IPS-20b (cell line): ENCODE data around the gene MMP2.

Source experiments
- H3K27ac ChIP-seq: one replicate; pipeline ENCODE4 v1.5.1; 2013; ENCODE audit warnings: low read length
- H3K27me3 ChIP-seq: 2 replicates; pipeline ENCODE4 v1.6.1; 2013; ENCODE audit warnings: mild to moderate bottlenecking, low read length, inconsistent platforms; ENCODE audit not compliant: insufficient read depth
- H3K36me3 ChIP-seq: 2 replicates; pipeline ENCODE4 v1.6.1; 2013; ENCODE audit warnings: low read depth, mild to moderate bottlenecking, inconsistent platforms, low read length, moderate library complexity; ENCODE audit not compliant: insufficient read depth
- H3K4me1 ChIP-seq: 2 replicates; pipeline ENCODE4 v1.6.1; 2013; ENCODE audit warnings: mild to moderate bottlenecking, control low read depth, inconsistent platforms, low read length, moderate library complexity; ENCODE audit not compliant: insufficient read depth
- H3K4me3 ChIP-seq: 2 replicates; pipeline ENCODE4 v1.5.1; 2013; ENCODE audit warnings: mild to moderate bottlenecking, low read length, inconsistent platforms
- H3K9ac ChIP-seq: 2 replicates; pipeline ENCODE4 v1.6.1; 2013; ENCODE audit warnings: low read depth, mild to moderate bottlenecking, inconsistent platforms, low read length, moderate library complexity
- H3K9me3 ChIP-seq: 2 replicates; pipeline ENCODE4 v1.6.1; 2013; ENCODE audit warnings: mild to moderate bottlenecking, low read depth, low read length, inconsistent platforms; ENCODE audit not compliant: insufficient read depth

The MMP2 gene

GRCh38 chr16:55530316-55530856 is 51.4 kb downstream of the MMP2 start:
- Histone ChIP-seq H3K36me3 (no peaks in the 10 kb centered on the region), H3K4me3 (no peak overlapping the region), H3K27me3 (no peaks in the 10 kb centered on the region), H3K9me3 (no peaks in the 10 kb centered on the region), H3K4me1 (no peaks in the 10 kb centered on the region), H3K27ac (no peak overlapping the region), H3K9ac (no peak overlapping the region)

GRCh38 chr16:55532227-55532626 is 53.2 kb downstream of the MMP2 start:
- Histone ChIP-seq H3K36me3 (no peaks in the 10 kb centered on the region), H3K4me1 (no peaks in the 10 kb centered on the region), H3K27ac (no peak overlapping the region), H3K4me3 (no peak overlapping the region), H3K9ac (no peak overlapping the region), H3K9me3 (no peaks in the 10 kb centered on the region), H3K27me3 (no peaks in the 10 kb centered on the region)

GRCh38 chr16:55534756-55535155 is 55.8 kb downstream of the MMP2 start:
- no peaks in the 10 kb centered on the region for H3K9me3 ChIP-seq
- H3K27me3 ChIP-seq, result no peaks in the 10 kb centered on the region
- H3K27ac ChIP-seq, result no peak overlapping the region
- peaks cover 5% of the 10 kb centered on the region; the same call in 1 of the 2 replicates for H3K4me1 ChIP-seq
- no peak overlapping the region for H3K9ac ChIP-seq
- H3K4me3 ChIP-seq, result no peak overlapping the region
- no peaks in the 10 kb centered on the region for H3K36me3 ChIP-seq

- Histone ChIP-seq H3K4me1 (peaks cover 5% of the 10 kb centered on the region; the same call in 1 of the 2 replicates), H3K9ac (no peak overlapping the region), H3K27me3 (no peaks in the 10 kb centered on the region), H3K9me3 (no peaks in the 10 kb centered on the region), H3K27ac (no peak overlapping the region), H3K4me3 (no peak overlapping the region), H3K36me3 (no peaks in the 10 kb centered on the region)
These were observed 60.1 kb downstream of the MMP2 start for GRCh38 chr16:55539049-55539448.

GRCh38 chr16:55539488-55539887 is 60.5 kb downstream of the MMP2 start:
- H3K4me1 ChIP-seq, result peaks cover 5% of the 10 kb centered on the region; the same call in 1 of the 2 replicates
- no peaks in the 10 kb centered on the region for H3K36me3 ChIP-seq
- no peak overlapping the region for H3K4me3 ChIP-seq
- H3K9me3 ChIP-seq, result no peaks in the 10 kb centered on the region
- no peak overlapping the region for H3K27ac ChIP-seq
- H3K27me3 ChIP-seq, result no peaks in the 10 kb centered on the region
- H3K9ac ChIP-seq, result no peak overlapping the region

GRCh38 chr16:55540221-55540620 is 61.2 kb downstream of the MMP2 start:
- Histone ChIP-seq H3K9ac (no peak overlapping the region), H3K9me3 (no peaks in the 10 kb centered on the region), H3K4me3 (no peak overlapping the region), H3K27me3 (no peaks in the 10 kb centered on the region), H3K36me3 (no peaks in the 10 kb centered on the region), H3K4me1 (peaks cover 5% of the 10 kb centered on the region; the same call in 1 of the 2 replicates), H3K27ac (no peak overlapping the region)

GRCh38 chr16:55542459-55543082 is 63.6 kb downstream of the MMP2 start:
- Histone ChIP-seq H3K27me3 (no peaks in the 10 kb centered on the region), H3K9ac (no peak overlapping the region), H3K9me3 (no peaks in the 10 kb centered on the region), H3K36me3 (no peaks in the 10 kb centered on the region), H3K27ac (no peak overlapping the region), H3K4me3 (no peak overlapping the region), H3K4me1 (peaks cover 5% of the 10 kb centered on the region; the same call in 1 of the 2 replicates)

- no peaks in the 10 kb centered on the region for H3K9me3 ChIP-seq
- no peaks in the 10 kb centered on the region for H3K36me3 ChIP-seq
- no peak overlapping the region for H3K27ac ChIP-seq
- H3K27me3 ChIP-seq, result no peaks in the 10 kb centered on the region
- no peak overlapping the region for H3K9ac ChIP-seq
- peaks cover 5% of the 10 kb centered on the region; the same call in 1 of the 2 replicates for H3K4me1 ChIP-seq
- no peak overlapping the region for H3K4me3 ChIP-seq
These were observed 64.5 kb downstream of the MMP2 start for GRCh38 chr16:55543472-55543871.

GRCh38 chr16:55552621-55553020 is 73.6 kb downstream of the MMP2 start:
- H3K36me3 ChIP-seq, result no peaks in the 10 kb centered on the region
- no peaks in the 10 kb centered on the region for H3K27me3 ChIP-seq
- no peak overlapping the region for H3K9ac ChIP-seq
- no peak overlapping the region for H3K4me3 ChIP-seq
- no peaks in the 10 kb centered on the region for H3K9me3 ChIP-seq
- no peak overlapping the region for H3K27ac ChIP-seq
- H3K4me1 ChIP-seq, result no peaks in the 10 kb centered on the region

- Histone ChIP-seq H3K36me3 (no peaks in the 10 kb centered on the region), H3K4me1 (no peaks in the 10 kb centered on the region), H3K9me3 (no peaks in the 10 kb centered on the region), H3K4me3 (no peak overlapping the region), H3K9ac (no peak overlapping the region), H3K27me3 (no peaks in the 10 kb centered on the region), H3K27ac (no peak overlapping the region)
These were observed 76.4 kb downstream of the MMP2 start for GRCh38 chr16:55555436-55555835.
